HG02938 (cell line): ENCODE results near the gene WDFY2.

ENCODE experiments used
- ATAC-seq: cut with Tn5 transposase; IDR thresholded peaks from one replicate; pipeline ENCODE4 v1.9.1; 2021; ENCODE audit warnings: mild to moderate bottlenecking, moderate library complexity; ENCODE audit not compliant: unreplicated experiment

The WDFY2 gene

GRCh38 chr13:51599444-51600176 lies 15.3 kb downstream of the WDFY2 start:
- no peak for ATAC-seq

DNA sequence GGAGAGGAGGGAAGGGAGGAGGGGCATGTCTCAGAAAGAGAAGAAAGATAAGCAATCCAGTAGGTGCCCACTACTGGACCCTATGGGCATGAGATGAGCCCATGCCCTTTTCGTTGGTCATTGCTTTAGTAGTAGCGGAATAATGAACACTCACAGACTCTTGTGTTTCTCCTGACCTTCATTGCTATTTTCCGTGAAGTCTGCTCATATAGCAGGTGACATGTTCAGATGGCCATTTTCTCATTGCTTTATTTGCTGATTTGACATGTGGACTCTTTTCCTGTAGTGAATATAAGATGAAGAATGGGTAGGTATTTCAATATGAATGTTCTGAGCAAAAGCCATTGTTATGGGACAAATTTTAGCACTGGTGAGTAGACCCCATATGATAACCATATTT lies 16.4 kb downstream of the WDFY2 start:
- ATAC-seq, result no peak

GRCh38 chr13:51601601-51602565 lies 17.6 kb downstream of the WDFY2 start:
- ATAC-seq, result no peak

DNA sequence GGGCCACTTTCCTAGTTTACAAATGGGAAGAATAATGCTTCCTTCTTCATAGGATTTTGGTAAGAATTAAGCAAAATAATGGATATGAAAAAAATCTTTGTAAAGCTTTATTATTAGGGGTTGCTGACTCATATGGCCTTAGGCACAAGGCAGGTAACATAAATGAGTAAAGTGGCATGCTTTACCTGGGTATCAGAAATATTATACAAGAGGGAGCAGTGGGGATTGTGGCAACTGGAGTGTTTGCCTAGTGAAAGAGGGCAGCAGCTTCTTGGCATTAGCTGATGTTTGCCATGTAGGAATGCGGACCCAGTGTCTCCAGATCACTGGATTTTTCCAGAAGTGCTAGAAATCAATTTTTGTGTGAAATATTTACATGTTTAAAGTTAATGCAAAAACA lies 19.5 kb downstream of the WDFY2 start:
- no peak for ATAC-seq

- ATAC-seq, result no peak
These were observed 21.4 kb downstream of the WDFY2 start for GRCh38 chr13:51605698-51606097.

DNA sequence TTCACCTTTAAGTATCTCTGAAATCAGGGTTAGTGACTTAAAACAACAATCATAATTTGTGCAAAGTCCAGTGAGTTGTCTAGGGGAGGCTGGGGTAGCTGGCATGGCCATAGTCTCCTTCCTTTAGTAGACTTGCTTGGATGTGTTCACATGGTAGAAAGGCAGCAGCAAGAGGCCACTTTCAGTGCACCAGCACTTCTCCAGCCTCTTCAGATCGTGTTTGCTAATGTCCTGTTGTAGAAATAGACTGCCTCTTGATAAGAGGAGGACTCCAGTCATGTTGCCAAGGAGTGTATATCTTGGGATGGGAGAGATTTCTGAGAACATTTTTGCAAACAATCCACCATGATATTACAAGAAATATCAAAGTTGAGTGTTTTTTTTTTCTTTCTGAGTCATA lies 22.9 kb downstream of the WDFY2 start:
- no peak for ATAC-seq

GRCh38 chr13:51608857-51609406 lies 24.7 kb downstream of the WDFY2 start:
- ATAC-seq, result no peak

DNA sequence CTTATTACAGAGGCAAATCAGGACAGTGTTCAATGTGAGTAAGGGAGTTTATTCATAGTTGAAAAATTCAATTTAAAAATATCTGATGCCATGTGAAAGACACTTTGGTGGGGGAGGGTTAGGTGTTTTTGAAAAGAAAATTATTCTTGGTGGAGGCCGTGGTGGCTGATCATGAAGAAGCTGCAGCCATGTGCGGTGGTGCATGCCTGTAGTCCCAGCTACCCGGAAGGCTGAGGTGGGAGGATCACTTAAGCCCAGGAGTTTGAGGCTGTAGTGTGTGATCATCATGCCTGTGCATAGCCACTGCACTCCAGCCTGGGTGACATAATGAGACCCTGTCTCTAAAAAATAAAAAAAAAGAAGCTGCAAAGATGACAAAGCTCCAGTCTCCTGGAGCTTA lies 28.6 kb downstream of the WDFY2 start:
- ATAC-seq, result no peak

DNA sequence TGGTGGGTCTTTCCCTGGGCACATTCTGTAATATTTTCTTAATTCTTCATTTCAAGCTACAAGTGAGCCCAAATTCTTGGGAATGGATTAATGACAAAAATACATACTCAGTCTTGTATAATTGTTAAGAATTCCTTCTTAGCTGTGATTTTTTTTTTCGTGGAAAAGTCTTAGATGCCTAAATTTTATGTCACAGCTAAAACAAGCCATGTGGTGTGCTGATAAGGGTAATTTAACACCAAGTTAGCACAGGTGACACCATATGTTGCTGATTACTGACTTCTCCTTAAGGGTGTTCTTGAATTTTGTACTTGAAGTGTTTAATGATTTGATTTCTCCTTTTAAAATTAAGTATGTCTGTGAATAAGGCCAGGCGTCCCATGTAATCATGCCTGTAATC lies 29.3 kb downstream of the WDFY2 start:
- ATAC-seq, result no peak

DNA sequence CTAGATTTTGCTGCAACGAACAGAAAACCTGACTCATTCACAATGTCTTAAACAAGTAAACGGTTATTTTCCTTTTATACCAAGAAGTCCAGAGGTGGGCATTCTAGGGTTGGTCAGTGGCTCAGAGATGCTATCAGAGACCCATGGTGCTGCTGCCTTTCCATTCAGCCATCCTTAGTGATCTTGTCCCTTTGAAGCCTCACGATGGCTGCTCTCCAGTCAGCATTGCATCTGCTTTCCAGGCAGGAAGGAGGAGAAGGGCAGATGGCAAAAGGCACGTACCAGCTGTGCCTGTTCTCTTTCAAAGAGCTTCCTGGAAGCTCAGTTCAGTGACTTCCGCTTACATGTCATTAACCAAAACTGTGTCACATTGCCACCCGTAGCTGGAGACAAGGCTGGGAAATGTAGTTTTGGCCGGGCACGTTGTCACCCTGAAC lies 30.1 kb downstream of the WDFY2 start:
- ATAC-seq, result no peak

- ATAC-seq, result no peak
These were observed 34.4 kb downstream of the WDFY2 start for GRCh38 chr13:51618626-51619025.

- peak; percentile 58 for ATAC-seq
These were observed 35.4 kb downstream of the WDFY2 start for GRCh38 chr13:51619614-51620013.

- ATAC-seq, result no peak
These were observed 36.1 kb downstream of the WDFY2 start for GRCh38 chr13:51620165-51620983.

GRCh38 chr13:51621602-51622001 lies 37.3 kb downstream of the WDFY2 start:
- no peak for ATAC-seq

DNA sequence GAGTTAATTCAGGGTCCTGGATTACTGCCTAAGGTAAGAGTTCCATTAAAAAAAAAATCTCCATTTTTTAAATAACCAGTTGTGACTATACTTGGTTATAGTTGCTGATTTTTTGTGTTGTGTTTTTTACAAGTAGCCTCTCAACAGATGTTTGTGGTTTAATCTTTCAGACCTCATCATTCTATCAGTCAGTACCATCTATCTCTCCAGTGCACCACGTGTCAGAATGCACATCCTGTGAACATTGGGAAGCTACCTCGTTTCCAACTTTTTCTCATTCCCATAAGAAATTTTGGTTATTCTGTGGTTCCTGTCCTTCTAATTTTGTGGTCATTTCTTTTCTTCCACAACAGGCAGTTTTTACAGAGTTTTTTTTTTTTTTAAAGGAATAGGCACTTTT lies 39.2 kb downstream of the WDFY2 start:
- no peak for ATAC-seq

GRCh38 chr13:51624207-51624606 lies 39.9 kb downstream of the WDFY2 start:
- ATAC-seq, result no peak

DNA sequence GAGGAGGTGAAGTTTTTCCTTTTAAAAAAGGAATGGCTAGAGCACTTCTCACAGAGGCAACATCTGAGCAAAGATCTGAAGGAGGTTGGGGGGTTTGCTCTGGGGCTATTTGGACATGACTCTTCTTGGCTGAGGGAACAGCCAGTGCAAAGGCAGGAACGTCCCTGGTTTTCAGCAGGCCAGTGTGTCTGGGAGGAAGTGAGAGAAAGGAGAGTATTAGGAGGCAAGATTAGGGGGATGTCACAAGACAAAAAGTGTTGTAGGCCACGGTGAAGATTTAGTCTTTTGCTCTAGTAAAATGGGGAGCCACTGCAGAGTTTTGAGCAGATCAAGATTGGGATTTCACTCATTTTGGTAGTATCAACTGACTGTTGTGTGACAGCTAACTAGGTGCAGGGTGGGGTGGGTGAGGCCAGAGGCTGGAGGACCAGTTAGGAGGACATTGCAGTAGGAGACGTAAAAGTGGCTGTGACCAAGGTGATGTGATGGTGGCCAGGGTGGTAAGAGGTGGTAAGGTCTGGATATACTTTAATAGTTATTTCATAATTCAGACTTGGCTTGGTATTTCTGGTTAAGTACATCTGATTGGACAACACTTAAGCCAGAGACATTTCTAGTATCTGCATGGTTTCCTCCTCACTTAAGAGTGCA lies 40.6 kb downstream of the WDFY2 start:
- ATAC-seq, result no peak

DNA sequence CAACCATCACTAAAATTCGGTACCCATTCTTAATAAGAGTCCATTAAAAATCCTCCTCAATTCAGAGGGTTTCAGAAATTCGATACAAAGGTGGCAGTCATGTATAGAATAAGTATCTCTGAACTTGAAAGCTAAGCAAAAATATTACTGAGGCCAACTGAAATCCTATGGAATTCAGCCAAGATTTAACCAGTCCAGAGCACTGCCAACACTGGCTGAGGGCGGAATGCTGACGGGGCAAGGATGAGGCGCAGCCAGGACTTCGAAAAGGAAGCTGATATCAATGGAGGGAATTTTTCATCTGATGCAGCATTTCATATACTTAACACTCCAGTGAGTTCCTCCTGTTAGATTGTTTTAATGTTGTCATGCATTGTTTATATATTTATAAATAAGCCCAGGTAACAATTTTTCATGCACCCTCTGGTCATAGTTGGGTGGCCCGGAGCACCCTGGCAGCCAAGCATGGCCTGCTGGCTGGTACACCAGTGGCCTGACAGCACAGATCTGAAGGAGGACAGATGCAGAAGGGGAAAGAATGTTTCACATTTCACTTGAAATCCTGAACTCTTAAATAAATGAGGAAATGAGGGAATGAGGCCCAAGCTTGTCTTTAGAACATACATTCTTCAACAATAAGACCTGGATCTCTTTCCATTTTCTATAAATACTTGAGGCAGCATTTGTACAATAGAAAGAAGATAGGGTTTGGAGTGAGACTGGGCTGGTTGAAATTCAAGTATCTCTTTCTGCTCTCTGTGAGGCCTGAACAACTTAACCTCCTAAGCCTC lies 41.5 kb downstream of the WDFY2 start:
- ATAC-seq, result no peak

DNA sequence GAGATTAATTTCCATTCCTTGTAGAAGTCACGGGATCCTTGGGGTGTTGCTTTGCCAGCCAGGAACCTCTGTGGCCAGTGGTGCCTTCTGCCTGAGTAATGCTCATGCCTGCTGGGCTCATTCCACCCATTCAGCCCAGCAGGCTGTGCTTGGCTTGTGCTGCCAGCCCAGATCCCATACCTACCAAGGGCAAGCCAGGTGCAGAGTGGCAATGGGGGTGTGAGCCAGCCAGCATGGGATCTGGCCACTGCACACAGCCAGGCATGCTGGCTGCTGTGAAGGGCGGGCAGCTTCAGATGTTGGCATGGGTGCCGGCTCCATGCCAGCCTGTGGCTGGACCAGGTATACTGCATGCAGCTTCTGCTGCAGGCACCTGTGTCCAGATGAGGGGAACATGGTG lies 42.5 kb downstream of the WDFY2 start:
- no peak for ATAC-seq
